Left hindlimb (tissue), 1 donor: Measurements from ENCODE around the gene RALB.

Experiments used
- DNase-seq: peaks from one replicate; pipeline ENCODE4 v3.0.0-alpha.2; 2018

The RALB gene

GRCh38 chr2:120269076-120269744, 16.6 kb downstream of the RALB start:
- no peak for DNase-seq

DNA sequence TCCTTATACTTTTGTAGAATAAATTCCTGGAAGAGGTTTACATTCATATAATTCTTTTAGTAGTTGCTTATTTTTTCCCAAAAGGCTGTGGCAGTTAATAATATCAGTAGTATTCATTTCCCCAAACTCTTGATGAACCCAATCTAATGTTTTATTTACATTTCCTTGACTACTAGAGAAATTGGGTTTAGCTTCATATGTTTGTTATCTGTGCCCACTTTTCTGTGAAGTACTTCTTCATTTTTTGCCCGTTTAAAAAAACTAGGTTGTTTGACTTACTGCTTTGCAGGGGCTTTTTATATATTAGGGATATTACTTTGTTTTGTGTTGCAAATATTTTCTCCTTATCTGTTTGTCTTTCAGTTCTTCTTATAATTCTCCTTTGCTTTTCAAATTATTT, 17.2 kb downstream of the RALB start:
- DNase-seq = no peak

DNA sequence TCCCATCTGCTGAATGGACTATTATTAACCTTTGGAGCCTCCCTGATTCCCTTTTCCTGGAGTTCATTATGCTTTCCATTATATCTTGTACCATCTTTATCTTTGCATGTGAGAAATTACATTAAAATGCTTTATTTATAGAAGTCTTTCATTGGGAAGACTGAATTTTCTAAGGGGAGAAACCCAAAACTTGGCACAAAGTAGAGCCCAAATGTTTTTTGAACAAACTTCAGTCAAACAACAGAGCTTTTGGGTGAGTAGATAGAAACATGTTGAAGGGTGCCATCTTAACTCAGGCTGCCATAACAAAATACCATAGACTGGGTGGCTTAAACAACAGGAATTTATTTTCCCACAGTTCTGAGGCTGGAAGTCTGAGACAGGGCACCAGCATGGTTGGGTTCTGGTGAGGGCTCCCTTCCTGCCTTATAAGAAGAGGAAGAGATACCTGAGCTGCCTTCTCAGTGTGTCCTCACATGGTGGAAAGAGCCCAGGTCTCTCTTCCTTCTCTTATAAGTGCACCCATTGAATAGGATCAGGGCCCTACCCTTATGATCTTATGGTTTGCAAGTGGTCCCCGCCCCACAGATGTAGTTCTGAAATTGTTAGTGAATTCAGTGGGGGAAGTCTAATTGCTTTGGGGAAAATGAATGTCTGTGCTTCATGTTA, 19.2 kb downstream of the RALB start:
- no peak for DNase-seq

DNA sequence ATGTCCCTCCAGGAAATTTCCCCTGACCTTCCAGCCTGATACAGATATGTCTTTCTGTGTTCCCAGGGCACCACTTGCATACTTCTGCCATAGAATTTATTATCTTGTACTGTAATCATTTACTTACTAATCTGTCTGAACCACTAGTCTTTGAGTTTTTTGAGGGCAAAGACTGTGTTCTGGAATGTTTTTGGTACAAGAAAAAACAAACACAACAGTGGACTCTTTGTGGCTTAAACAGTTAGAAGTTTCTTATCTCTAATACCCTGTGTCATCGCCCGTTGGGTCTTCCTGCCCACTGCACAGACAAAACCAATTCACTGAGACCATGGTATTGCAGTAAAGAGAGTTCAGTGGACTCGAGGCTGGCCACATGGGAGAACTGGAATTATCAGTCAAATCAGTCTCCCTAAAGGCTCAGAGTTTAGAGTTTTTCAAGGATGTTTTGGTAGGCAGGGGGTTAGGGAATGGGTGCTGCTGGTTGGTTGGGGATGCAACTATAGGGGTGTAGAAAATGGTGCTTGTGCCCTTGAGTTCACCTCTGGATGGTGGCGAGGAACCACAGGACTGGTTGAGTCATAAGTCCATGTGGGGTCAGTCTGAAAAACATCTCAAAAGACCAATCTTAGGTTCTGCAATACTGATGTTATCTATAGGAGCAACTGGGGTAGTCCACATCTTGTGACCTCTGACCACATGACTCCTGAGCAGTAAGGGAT, 20.3 kb downstream of the RALB start:
- no peak for DNase-seq

DNA sequence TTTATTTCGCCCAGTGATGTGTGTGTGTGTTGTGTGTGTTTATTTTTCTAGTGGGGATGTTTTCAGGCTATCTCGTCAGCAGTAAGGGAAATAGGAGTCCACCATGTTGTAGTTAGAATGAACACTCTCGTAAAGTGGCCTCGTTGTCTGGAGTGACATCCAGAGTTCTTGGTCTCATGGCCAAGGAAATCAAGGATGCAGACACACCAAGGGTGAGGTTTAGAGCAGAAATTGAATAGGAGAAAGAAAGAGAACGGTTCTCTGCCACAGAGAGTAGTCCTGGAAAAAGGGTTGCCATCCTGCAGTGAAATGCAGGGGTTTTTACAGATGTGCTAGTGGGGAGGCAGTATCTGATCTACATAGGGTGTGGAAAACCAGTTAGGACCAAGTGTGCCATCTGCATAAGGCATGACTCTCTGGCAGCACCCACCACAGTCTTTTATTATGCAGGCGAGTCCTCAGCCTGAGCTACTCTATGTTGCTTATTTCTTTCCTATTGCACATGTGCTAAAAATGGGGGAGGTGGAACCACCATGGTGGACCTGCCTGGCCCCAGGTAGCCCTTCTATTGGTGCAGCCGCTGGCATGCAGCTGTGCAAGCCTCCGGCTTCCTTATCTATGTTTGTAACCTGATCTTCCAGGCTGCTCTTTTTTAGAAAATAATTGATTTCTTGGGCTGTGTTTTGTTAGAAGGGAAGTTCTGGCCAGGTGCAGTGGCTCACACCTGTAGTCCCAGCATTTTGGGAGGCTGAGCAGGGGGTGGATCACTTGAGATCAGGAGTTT, 23.2 kb downstream of the RALB start:
- DNase-seq = no peak

GRCh38 chr2:120277505-120278205, 25.0 kb downstream of the RALB start:
- DNase-seq = no peak

DNA sequence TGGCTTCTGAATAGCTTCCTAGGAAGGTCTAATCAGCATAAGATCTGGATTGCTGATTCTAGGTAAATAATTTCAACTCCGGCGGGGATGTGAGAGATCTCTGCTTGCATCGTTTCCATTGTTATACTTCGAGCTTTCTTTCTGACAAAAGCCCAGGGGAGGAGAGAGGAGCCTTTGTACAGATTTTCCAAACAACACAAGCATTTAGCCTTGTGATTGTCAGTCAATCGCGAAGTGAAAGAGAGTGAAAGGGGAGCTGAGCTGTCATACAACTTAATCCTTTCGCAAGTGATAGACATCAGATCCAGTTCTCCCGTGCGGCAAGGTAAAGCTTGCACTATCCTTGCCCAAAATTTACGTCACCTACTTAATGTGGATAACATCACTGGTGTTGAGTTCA, 26.2 kb downstream of the RALB start:
- no peak for DNase-seq

GRCh38 chr2:120279708-120280107, 27.1 kb downstream of the RALB start:
- no peak for DNase-seq

GRCh38 chr2:120283649-120284048, 31.0 kb downstream of the RALB start:
- no peak for DNase-seq

GRCh38 chr2:120285056-120285455, 32.4 kb downstream of the RALB start:
- DNase-seq = no peak

DNA sequence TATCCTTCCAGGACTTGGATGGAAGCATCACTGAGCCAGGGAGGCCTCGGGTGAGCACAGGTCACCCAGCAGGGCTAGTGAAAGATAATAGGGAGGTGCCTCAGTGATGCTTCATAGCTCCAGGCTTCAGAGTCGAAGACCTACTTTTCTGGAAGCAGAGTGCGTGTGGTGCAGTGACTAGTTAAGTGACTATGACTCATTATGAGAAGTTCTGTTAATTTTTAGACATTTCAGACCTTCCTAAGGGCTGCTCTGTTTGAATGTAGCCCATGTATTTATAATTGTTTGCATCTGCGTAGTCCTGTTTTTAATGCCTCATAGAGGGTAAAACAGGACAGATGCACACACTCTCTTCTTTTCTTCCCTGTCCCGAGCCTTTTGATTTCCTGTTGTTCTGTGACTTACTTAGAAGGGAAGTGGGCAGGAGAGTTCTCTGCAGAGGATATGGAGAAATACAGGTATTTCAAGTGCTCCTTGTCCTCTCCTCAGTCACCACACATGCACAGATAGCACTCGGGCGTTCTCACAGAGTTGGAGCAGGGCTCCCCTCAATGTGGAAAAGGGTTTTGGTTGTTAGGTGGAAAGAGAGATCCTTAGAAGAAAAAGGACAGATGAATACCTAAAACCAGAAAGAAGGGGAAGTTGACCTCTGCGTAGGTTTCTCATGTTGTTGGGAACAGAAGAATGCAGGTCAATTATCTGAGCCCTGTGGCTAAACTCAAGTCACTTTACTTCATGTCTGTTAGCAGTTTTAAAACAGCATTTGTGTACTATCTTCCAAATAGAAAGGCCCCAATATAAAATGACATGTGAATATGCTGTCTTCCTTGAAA, 34.7 kb downstream of the RALB start:
- DNase-seq = no peak

DNA sequence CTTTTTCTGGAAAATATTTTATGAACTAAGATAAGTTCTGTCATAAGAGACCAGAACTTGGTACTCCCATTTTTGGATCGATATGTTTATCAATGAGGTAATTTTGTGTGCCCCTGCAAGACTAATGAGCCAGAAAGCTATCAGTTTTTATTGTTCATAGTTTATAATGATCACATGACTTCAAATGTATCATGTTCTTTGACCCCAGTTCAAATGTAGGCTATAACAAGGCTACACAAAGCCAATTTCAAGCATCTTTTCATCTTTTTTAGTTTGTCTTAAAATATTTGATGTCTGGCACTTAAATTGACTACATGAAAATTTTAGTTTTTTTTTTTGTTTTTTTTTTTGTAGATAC, 35.3 kb downstream of the RALB start:
- no peak for DNase-seq

GRCh38 chr2:120289221-120289906, 36.7 kb downstream of the RALB start:
- DNase-seq = no peak

GRCh38 chr2:120290737-120291136, 38.1 kb downstream of the RALB start:
- no peak for DNase-seq

- DNase-seq = no peak
Observed at GRCh38 chr2:120291401-120292311, 39.0 kb downstream of the RALB start.

DNA sequence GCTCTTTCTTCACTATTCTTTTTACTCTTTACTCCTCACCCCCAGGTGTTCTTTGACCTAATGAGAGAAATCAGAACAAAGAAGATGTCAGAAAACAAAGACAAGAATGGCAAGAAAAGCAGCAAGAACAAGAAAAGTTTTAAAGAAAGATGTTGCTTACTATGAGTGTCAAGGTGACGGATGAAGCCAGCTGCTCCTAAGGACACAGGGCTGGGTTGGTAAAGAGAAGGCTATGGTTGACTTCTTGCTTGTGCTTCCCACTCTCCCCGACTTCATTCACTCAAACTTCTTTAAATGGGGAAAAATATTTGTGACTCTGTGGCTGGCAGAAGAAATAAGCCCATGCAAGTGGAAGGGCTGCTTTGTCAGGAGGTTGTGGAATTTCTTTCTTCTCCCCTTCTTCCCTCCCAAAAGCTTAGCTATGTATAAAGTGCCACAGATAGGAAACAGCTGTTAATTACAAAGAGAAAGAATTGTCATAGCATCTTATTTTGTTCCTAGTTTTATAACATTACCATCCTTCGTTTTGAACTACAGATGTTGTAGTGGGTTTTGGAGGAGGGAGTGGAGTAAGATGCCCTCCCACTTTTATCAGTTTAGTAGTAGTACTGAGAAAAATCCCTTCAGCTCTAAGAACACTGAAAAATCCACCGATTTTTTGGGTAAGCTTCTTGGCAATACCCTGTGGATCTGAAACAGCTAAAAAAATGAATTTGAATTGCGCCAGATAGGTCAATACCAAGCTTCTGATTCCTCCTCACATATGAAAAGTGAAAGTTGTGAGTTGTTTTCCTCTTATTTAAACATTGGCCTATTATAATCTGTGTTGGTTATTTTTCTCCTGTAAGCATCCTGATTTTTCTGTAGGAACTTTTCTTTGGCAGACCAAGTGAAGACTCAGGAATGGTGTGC, 40.7 kb downstream of the RALB start:
- no peak for DNase-seq

DNA sequence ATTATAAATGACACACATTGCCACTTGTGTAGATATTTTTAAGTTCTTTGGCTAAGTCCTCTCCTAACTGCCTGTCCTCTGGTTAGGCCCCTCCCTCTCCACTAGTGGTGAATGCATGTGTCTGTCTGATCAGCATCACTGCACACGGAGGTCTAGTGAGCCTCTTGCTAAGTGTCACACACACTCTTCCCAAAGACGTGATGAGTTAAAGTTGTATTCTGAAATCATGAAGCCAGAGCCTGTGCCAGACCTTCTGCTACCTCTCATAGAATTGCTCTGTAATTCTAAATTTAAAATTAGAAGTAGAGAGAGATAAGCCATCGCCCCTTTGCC, 41.3 kb downstream of the RALB start:
- no peak for DNase-seq

GRCh38 chr2:120298173-120298835, 45.7 kb downstream of the RALB start:
- no peak for DNase-seq

DNA sequence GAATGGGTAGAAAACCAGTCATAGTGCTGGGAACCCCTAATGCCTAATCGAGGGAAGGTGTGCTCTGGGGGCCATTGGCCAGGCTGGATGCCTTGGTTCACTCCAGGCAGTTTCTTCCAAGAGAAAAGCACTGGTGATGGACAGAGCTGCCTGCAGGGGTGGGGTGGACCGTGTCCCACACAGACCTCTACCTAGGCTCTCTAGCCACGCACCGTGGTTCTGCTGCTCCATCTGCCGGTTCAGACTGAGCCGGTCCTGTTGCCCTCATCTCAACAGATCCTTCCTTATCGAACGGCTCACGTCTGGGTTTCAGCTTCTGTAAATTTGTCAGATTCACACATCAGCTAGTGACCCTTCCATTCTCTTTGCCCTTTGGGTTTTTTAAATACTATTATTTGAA, 46.4 kb downstream of the RALB start:
- DNase-seq = no peak
